SW480 (cell line): Measurements from ENCODE around the gene SUCLG2.

Experiments
- DNase-seq: peaks from one replicate; pipeline ENCODE4 v3.0.0-alpha.2; 2016; ENCODE audit warnings: low spot score

The SUCLG2 gene

GRCh38 chr3:67458408-67458807, 196.0 kb downstream of the SUCLG2 start:
- no peak for DNase-seq

GRCh38 chr3:67453628-67454027, 200.8 kb downstream of the SUCLG2 start:
- no peak for DNase-seq

DNA sequence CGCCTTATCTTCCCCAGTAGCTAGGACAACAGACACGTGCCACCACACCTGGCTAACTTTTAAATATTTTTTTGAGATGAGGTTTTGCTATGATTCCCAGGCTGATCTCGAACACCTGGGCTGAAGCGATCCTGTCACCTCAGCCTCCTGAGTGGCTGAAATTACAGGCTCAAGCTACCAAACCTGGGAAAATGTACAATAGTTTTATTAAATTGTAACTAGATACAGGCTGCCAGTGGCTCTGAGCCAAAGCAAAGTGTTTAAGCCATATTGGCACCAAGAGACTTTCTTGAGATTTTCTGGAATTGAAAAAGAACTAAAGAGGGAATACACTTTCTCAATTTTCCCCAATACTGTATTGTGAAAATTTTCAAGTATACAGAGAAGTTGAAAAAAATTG, 204.3 kb downstream of the SUCLG2 start:
- DNase-seq = no peak

DNA sequence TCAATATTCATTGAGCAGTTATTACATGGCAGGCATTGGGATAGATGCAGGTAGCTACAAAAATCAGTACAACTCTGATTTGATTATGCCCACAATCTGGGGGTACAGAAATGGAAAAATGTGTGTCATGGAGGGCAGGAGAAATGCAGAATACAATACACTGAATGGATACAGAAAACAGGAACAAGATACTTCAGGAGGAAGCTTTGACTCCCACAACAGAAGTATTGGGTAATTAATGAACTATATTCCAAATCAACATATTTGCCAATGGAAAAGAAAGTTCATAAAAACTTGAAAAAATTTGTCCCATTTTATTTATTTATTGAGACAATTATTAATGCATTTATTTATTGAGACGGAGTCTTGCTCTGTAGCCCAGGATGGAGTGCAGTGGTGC, 207.0 kb downstream of the SUCLG2 start:
- DNase-seq = no peak

DNA sequence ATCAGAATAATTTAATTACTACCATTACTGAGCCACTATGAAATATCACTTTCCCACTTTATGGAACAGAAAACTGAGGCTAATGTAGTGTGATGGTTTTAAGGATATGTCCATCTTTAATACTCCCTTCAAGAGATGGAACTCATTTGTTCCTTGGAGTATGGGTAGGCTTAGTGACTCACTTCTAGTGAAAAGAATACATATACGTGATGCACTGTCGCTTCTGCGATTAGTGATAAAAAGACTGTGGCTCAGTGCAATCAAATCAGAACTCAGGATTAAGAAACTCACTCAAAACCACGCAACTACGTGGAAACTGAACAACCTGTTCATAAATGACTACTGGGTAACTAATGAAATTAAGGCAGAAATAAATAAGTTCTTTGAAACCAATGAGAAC, 216.6 kb downstream of the SUCLG2 start:
- no peak for DNase-seq

DNA sequence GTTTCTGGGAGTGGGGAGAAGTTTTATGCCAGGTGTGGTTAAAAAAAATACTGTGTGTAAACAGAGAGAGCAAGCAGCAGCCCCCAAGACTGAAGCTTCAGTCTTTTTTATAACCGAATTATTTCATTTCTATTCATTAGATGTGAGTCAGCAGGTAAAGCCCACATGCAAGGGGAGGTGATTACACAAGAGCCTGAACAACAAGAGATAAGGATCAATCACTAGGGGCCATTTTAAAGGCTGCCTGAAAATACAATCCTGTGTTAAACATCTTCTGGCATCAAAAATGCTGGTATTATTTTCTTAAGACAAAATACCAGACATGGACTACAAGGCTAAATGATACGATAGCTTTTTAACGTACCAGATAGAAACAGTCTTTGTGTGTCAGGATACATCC, 217.3 kb downstream of the SUCLG2 start:
- DNase-seq = no peak

DNA sequence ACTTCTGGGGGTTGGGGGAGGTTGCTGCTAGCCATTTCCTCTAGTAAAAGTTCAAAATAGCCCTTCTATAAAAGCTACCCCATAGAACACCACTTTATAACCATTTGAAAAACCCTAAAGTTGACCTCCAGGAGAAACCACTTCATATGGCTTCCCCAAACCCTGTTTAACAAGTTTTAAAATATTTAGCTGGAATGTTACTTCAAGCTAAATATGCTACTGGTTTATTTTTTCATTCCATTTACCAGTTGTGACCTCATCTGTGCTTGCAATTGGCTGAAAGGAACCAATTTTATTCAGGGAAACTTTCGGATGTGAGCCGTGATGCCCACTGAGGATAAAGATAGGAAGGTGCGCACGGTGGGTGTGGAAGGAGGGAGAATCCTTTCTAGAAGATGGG, 221.3 kb downstream of the SUCLG2 start:
- DNase-seq = no peak

DNA sequence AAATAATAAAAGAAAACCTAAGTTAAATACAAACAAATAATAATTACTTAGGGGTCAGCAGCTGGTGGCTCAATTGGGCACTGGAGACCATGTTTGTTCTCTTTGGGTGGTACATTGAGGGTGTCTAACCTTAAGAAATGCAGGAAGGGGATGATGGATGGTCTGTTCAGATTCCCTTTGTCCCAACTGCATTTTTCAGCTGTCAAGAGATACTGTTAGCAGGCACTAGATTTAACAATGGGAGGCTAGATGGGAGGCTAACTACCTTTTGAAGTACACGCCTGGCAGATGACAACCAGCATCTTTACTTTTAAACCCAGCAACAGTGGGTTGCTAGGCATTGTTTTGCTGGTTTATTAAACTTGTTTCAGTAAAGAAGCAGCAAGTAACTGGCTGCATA, 222.5 kb downstream of the SUCLG2 start:
- DNase-seq = no peak

DNA sequence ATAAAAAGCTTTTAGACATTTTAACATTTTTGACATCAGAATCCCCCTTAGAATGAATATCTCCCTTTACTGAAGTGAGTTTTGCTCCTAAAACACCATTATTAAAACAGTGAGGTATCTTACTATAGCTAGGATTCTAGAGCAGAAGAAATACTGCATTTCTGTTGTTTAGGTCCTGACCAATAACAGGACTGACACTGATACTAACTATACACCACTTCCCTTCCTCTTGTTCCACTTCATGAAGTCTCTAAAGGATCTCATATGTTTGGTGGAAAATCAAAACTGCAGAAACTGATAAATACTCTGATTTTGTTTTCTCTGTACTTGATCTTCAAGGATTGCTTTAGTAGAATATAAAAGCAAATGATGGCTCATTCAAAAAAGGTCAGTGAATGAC, 230.7 kb downstream of the SUCLG2 start:
- DNase-seq = no peak

GRCh38 chr3:67421912-67422311, 232.5 kb downstream of the SUCLG2 start:
- no peak for DNase-seq

GRCh38 chr3:67419779-67420178, 234.6 kb downstream of the SUCLG2 start:
- DNase-seq = no peak

- no peak for DNase-seq
Measured at GRCh38 chr3:67419218-67419529, 235.2 kb downstream of the SUCLG2 start.

GRCh38 chr3:67418426-67419217, 235.8 kb downstream of the SUCLG2 start:
- no peak for DNase-seq

DNA sequence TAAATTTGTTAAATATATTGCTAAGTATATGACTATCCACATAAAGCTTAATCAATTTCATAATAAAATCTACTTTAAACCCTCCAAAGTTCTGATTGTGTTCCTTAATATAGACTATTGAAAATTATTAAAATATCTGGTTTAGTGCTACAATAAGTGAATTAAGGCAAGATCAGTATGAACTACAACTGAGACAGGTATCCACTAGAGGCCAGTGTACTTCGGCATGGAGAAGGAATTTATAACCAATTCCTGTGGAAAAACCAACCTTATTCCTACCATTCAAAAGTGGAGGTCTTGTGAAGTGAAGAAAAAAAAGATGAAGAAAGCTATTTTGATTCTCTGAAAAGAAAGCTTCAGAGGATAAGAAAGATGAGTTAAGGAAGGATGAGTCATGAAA, 237.7 kb downstream of the SUCLG2 start:
- DNase-seq = no peak

GRCh38 chr3:67415511-67415910, 238.9 kb downstream of the SUCLG2 start:
- no peak for DNase-seq

- no peak for DNase-seq
Measured at GRCh38 chr3:67414740-67415139, 239.7 kb downstream of the SUCLG2 start.

GRCh38 chr3:67405193-67405592, 249.2 kb downstream of the SUCLG2 start:
- DNase-seq = no peak

GRCh38 chr3:67402873-67403272, 251.5 kb downstream of the SUCLG2 start:
- DNase-seq = no peak

- DNase-seq = no peak
Measured at GRCh38 chr3:67401921-67402320, 252.5 kb downstream of the SUCLG2 start.

DNA sequence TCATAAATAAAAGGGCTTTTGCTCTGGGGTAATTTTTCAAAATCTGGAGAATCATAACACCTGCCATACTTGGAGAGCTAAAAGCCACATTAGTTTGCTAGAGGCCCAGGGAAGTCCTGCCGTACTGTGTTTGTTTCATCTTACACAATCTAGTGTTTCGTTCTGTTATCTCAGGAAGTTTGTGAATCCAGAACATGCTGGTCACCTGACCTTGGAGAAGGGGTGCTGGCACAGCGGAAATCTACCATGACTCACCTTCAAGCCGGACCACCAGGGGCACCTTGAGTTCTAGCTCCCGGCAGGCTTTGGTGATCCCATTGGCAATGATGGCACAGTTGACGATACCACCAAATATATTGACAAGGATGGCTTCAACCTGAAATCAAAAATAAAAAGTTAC, 253.9 kb downstream of the SUCLG2 start:
- DNase-seq = no peak

- DNase-seq = no peak
Measured at GRCh38 chr3:67389176-67389575, 265.2 kb downstream of the SUCLG2 start.

DNA sequence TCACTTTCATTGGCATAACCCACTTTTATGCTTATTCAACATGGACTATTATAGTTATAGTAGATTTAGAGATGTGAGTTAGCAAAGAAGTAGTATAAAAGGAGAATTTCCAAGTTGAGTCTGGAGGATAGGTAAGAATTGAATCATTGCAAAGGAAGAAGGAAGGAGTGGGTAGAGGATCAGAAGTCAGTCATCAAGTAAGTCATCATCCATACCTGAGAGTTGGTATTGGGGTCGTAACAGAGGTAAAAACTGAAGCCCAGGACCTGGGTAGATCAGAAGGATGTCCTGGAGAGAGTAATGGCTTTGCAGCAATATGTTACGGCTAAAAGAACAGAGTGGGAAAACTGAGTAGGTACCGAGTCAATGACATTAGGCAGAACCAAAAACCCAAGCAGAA, 265.7 kb downstream of the SUCLG2 start:
- no peak for DNase-seq

DNA sequence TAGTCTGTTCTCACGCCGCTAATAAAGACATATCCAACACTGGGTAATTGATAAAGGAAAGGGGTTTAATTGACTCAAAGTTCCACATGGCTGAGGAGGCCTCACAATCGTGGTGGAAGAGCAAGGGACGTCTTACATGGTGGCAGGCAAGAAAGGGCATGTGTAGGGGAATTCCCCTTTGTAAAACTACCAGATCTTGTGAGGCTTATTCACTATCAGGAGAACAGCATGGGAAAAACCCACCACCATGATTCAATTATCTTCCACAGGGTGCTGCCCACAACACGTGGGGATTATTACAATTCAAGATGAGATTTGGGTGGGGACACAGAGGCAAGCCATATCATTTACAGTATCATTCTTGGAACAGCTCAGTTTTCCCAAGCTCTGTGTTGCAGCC, 268.0 kb downstream of the SUCLG2 start:
- DNase-seq = no peak

DNA sequence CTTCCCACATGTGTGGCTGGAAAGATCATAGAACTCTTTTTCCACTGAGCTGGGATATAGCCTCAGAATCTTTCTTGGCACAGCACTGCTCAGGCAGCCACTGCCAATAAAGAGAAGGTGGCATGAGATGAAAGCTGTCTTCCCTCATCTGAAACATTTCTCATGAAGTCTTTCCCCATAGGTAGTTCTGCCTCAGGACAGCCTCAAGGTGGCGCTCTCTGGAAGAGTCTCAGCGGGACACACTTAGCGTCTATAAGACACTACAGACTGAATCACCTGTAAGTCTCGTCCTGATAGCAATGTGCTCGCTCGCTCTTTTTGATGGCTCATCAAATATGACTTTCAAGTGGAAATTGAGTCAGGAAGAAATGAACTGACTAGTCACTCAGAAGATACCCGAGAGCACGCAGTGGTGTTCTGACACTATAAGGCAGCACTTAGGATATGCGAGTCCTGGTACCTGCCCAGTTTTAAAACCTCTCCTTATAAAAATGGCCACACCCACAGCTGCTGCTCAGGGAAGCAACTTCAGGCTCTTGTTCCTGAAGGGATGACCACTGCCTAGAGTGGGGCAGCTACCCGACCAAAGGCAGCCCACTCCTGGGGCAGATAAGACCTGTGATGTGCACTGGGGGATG, 269.5 kb downstream of the SUCLG2 start:
- DNase-seq = peak; percentile 7
